Inflammatory macrophage treated with lipopolysaccharide for 4 hours (primary cell): Measurements from ENCODE around the gene PRSS53.
"Not testable (repeated sequence)": the region's sequence is repeated elsewhere in the genome, so short reads cannot be mapped to it uniquely, and the experiment has no call there.

Experiments
- DNase-seq: peaks from one replicate; pipeline ENCODE4 v3.0.0-alpha.2; 2020

The PRSS53 gene

DNA sequence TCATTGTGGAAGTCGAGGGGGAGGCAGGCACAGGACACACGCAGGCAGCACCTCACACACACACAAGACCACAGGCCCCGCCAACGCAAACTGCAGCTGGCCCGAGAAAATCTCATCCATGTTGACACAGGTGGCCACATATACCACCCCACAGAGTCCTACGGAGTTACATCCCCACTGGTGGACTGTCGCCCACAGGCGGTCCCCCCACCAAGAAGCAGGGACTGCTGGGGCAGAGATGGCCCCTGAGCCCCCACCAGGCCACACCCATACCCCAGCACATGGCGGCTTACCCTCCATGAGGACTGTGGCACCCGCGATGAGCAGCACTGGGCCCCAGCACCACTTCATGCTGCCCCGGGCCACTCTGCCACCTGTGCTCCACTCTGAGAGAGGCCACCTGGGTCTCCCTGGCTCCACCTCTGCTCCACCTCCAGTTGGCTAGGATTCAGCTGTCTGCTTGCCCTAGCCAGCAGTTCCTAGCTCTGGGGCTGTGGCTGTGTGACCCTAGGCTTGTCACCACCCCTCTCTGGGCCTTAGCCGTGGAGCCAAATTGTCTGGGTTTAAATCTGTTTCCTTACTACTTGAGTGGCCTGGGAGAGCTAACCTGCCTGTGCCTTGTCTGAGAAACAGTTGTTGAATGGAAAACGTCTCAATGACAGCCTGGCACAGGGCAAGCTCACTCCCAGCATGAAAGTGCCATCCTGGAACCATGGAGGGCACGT lies at the start of gene PRSS53:
TSS of gene PRSS53 (minus strand) at position 485 of the 725 bp plus-strand sequence. CDS start at position 351, 134 bp downstream.
- DNase-seq: no peak

DNA sequence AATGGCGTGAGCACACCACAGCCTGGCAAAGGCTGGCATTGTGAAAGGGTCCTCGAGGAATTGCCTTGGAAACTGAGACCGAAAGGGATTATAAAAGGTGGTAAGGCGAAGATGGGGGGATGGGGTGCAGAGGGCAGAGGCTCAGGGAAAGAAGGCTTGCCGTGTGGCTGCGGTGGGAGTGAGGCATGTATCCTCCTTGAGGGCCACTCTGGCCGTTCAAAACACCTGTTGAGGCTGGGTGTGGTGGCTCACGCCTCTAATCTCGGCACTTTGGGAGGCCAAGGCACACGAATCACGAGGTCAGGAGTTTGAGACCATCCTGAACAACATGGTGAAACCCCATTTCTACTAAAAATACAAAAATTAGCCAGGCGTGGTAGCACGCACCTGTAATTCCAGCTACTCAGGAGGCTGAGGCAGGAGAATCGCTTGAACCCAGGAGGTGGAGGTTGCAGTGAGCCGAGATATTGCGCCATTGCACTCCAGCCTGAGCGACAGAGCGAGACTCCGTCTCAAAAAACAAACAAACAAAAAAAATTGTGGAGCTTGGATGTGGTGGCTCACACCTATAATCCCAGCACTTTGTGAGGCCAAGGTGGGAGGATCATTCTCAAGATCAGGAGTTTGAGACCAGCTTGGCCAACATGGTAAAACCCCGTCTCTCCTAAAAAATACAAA lies 48.2 kb upstream of the PRSS53 start:
- DNase-seq: not testable (repeated sequence)

DNA sequence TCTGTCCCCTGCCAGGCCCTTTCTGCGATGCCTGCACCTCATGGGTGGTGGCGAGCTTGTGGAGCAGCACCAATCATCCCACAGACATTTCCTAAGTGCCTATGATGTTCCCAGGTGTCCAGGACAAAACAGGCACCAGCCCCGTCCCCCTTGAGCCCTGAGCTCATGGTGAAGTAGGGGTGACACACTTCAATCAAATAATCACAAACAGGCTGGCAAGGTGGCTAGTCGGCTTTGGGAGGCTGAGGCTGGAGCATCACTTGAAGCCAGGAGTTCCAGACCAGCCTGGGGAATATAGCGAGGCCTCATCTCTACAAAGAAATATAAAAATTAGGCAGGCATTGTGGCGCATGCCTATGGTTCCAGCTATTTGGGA lies 47.5 kb upstream of the PRSS53 start:
- no peak for DNase-seq

DNA sequence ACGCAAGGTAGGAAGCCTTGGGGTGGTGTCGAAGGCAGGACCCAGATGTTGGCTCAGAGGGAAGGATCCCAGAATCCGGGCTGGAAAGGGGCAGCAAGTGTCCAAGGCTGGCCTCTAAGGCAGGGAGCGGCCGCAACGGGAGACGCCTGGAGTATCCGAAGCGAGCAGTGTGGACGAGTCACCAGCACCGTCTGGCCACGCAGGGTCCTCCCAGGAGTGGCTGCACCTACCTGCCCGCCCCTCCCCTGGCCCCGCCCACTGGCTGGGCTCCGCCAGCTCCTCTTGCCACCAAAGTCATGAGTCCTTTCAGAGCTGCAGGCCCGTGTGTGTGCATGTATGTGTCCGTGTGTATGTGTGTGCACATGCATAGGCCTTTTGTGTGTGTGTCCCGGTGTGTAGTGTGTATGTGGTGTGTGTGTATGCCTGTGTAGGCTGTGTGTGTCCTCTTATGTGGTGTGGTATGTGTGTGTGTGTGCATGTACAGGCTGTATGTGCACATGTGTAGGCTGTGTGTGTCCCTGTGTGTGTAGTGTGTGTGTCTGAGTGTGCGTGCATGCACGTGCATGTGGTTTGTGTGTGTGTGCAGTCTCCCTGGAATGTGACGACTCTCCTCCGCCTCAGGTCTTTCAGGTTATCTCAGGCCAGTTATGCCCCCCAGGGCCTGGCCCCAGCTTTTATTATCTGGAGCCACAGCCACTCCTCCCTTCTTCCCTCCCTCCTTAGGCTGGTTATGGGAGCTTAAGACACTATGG lies 47.0 kb upstream of the PRSS53 start, which contains the start of gene PRSS8:
TSS of gene PRSS8 (minus strand) at position 193 of the 752 bp plus-strand sequence. CDS start 229 bp downstream, outside the sequence.
- DNase-seq: no peak

DNA sequence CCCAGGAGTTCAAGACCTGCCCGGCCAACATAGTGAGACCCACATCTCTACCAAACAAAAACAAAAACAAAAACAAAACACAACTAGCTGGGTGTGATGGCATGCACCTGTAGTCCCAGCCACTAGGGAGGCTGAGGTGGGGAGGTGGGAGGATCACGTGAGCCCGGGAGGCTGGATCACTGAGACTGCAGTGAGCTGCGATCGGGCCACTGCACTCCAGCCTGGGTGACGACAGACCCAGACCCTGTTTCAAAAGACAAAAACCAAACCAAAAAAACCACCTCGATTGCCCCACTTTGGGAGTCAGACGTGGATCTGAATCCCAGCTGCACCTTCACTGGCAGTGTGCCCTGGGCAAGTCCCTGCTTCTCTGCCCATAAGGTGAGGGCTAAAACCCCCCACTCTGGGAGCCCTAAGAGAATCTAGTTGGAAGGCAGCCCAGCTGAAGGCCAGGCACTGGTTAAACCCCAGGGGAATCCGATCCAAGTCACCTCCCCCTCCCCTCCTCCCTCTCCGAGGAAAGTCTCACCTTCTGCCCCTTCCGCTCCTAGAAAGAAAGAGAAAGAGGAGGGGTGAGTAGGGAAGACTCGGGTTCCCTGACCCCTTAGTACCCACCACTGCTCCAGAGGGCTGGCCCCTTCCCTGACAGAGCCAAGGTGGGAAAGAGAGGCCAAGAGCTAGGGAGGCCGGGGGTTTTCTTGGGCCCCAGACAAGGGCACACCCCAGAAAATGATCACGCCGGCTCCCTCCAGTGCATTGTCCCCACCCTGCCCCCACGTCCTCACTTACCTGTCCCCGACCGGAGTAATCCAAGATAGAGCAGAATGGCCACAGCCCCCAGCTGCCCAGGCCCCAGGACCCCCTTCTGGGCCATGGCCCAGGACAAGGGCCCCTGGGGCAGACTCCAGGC lies 46.1 kb upstream of the PRSS53 start:
- no peak for DNase-seq

DNA sequence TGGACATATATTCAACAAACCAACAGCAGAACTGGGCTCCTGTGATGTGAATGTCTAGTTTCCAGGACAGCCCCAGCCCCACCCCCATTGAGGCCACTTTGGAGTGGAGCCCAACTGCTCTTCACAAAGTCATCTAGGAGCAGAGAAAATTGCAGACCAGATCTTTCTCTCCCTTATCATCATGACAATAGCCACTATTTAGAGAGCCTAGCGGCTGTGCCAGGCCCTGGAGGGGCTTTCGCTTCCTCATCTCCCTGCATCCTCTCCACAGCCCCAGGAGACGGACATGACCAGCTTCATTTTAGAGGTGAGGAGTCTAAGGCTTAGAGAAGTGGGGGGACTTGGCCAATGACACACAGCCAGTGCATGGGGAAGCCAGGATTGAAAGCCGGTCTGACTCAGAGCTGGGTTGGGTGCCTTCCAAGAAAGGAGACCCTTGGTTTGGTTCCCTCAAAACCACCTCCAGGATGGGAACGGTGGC lies 45.4 kb upstream of the PRSS53 start:
- DNase-seq: peak; percentile 38

DNA sequence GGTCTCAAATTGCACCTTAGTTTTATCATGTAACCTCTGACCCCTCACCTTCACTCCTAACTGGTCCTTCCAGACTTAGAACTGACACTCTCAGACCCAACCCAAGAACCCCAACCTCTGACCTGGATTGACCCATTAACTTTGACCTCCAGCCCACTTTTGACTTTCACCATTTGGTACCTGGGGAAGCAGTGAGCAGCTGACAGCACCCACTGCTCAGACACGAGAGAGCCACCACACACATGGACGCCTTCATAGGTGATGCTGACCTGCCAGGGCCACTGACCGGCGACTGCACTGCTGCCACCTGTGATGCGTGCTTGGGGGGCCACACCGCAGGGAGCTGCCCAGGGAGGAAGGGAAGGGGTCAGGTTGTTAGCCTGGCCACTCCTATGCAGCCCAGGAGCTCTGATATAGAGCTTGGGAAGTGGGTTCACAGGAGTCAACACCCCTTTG lies 44.3 kb upstream of the PRSS53 start:
- DNase-seq: no peak

DNA sequence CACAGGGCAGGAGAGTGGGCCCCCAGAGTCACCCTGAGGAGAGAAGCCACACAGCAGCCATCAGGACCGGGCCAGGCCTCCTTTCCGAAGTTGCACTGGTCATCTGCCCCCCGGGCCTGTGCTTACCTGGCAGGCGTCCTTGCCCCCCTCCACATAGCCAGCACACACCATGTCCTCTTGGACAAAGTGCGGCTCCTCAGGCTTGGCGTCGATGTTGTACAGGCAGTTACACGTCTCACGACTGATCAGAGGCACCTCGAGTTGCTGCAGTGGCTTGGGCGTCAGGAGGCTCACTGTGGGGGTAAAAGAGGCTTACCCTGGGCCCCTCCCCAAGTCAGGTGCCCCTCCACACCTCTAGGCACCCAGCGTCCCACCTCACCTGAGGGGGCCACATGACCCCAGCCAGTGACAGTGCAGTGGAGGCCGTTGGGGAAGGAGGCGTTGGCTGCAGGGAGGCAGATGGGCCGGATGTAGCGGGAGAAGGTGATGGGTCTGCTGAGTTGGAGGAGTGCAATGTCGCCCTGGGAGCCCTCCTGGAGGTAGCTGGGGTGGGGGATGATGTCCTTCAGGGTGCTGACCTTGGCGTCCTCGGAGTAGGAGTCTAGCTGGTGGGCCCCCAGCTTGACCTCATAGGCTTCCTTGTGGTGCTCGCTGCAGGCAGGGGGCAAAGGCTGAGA lies 43.7 kb upstream of the PRSS53 start:
- no peak for DNase-seq

DNA sequence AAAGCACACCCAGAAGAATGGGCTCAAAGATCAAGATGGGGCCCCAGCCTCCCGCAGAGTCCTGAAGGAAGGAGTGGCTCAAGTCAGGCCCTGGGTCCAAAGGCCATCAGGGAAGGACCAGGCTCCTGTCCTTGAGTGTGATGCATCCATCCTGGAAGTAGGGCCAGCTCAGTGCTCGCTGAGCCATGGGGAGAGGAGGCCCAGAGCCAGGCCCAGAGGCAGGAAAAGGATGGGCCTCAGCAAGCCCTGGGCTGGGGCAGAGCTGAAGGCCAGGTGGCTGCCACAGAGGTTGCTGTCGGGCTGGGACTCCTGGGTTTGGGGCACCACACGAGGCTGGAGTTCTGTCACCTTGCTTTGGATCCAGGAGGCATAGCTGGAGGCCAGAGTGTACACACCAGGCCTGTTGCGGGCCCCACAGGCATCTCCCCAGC lies 43.1 kb upstream of the PRSS53 start:
- DNase-seq: no peak

DNA sequence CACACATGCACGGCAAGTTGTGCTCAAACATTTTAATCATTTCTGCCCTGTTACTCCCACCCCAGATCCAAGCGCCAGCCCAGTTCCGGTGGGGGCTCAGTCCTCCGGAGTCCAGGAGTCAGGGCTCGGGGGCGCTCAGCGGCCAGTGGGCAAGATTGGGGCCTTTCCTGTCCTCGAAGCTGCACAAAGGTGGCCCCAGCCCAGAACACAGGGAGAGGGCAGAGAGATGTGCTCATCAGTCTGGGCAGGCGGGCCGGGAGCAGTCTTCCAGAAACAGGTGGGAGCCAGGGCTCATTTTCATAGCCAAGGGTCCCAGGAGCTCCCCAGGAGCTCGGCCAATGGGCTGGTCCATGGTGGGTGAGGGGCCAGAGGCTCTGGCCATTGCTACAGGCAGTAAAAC lies 42.7 kb upstream of the PRSS53 start:
- DNase-seq: no peak

DNA sequence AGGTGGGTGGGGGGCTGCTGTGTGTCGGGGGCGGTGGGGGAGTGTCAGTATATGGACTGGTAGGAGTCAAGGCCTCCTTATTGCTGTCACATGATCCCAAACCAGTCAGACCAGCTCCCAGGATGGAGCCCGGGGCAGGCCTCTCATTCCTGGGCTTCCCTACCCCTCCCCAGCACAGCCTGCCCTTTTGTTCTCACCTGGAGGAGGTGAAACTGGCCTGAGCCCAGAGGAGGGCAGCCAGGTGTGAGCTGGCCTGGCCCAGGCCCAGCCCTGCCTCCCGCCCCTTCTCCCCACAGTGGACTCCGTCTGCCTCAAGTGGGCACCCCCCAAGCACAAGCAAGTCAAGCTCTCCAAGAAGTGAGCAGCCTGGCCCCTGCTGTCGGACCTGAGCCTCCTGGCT lies 42.2 kb upstream of the PRSS53 start:
- DNase-seq: no peak

DNA sequence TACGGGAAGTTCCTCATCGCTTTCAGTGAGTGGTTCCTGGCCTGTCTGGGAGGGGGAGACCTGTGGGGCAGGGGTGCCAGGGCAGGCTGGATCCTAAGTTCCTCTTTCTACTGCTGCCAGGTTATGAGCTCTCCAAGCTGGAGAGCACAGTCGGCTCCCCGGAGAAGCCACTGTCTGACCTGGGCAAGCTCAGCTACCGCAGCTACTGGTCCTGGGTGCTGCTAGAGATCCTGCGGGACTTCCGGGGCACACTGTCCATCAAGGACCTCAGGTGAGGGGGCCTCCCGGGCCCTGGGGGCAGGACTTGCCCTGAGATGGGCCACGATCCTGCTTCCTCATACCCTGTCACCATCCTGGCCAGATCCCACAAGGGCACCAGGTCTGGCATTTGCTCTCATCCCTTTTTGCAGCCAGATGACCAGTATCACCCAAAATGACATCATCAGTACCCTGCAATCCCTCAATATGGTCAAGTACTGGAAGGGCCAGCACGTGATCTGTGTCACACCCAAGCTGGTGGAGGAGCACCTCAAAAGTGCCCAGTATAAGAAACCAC lies 41.7 kb upstream of the PRSS53 start:
- DNase-seq: peak; percentile 80

DNA sequence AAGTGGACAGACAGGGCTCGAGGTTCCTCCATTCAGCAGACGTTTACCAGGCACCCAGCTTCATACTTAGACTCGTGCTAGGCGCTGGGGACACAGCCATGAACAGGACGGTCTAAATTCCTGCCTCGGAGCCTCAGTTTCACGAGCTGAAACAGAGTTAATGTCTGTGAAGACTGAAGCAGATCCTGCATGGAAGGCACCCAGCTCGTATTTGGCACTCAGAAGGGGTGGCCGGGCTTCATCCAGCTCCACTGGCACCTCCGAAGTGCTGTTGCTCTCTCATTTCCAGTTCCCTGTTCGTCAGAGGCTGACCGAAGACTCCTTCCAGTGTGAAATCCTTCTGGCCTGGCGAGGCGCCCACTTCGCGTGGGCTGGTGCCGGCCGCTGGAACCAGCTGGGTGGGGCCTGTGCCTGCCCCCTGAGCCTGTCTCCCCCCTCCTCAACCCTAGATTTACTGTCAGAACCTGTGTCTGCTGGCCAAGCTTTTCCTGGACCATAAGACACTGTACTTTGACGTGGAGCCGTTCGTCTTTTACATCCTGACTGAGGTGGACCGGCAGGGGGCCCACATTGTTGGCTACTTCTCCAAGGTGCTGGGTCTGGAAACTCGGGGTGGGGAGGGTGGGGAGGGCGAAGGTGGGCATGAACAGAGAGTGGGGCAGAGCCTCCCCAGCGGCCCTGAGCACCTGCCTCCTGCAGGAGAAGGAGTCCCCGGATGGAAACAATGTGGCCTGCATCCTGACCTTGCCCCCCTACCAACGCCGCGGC lies 41.0 kb upstream of the PRSS53 start:
- peak; percentile 83 for DNase-seq

DNA sequence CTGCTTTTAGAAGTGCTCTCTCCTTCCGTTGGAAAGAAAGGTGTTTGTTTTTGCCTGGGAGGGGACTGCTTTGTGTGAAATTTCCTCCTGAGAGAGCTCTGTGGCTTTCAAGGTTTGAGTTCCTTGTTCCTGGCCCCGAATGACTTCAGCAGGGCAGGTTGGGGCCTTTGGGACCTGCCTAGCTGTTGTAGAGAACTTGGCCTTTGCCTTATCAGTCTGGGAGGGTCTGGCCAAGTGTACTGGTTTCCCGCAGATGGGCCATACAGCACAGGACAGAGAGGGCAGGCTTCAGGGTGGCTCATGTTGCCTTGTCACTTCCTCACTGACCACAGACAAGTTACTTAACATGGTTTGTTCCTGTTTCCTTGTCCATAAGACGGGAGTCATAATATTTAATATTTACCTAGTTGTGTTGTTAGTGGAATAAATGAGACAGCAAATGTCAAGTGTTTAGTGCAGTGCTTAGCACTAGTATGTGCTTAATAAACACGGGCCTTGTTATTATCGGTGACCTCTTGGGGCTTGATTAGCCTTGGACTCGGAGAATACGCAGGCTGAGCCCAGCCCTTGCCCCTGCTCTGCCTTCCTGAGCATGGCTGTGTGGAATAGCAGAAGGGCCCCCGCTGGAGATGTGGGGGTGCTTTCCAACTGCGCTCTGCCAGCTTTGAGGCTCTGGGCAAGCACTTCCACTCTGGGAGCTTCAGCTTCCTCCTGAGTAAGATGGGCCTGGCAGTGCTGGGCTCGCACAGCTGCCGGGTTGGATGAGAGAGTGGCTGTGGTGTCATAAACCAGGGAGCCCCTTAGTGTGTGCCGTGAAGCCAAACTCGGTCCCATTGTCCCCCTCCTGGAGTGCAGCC lies 40.2 kb upstream of the PRSS53 start:
- peak; percentile 93 for DNase-seq

DNA sequence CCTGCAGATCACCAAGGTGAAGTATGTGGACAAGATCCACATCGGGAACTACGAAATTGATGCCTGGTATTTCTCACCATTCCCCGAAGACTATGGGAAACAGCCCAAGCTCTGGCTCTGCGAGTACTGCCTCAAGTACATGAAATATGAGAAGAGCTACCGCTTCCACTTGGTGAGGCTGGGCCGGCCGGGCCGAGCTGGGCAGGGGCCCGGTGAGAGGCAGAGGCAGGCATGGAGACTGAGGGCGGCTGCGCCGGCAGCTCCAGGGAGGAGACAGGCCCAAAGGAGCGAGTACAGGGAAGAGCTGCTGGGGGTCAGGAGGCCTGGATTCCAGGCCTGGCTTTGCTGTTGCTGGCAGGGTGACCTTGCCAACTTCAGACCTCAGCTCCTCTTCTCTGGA lies 38.4 kb upstream of the PRSS53 start:
- no peak for DNase-seq

DNA sequence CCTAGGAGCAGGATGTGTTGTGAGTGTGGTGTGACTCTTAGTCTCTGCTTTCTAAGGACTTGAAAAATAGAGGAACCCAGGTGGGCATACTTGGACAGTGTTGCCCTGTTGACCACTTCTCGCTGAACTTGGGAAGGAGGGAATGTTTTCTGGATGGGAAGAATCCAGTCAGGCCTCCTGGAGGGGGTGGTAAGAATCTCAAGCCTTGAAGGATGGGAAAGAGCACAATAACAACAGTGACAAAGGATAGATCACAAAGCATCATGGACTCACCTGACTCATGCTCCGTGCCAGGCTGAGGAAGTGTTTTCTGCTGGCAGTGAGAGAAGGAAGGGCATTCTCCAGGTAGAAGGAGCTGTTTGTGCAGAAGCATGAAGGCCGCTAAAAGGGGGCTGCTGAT lies 37.1 kb upstream of the PRSS53 start:
- DNase-seq: no peak

DNA sequence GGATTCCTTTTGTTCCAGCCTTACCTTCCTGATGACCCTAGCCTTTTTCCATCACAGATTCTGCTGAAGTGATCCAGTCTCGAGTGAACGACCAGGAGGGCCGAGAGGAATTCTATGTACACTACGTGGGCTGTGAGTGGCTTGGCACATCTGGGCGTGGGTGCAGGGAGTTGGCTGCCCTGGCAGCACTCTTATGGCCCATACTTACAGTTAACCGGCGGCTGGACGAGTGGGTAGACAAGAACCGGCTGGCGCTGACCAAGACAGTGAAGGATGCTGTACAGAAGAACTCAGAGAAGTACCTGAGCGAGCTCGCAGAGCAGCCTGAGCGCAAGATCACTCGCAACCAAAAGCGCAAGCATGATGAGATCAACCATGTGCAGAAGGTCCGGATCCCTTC lies 31.4 kb upstream of the PRSS53 start:
- no peak for DNase-seq

DNA sequence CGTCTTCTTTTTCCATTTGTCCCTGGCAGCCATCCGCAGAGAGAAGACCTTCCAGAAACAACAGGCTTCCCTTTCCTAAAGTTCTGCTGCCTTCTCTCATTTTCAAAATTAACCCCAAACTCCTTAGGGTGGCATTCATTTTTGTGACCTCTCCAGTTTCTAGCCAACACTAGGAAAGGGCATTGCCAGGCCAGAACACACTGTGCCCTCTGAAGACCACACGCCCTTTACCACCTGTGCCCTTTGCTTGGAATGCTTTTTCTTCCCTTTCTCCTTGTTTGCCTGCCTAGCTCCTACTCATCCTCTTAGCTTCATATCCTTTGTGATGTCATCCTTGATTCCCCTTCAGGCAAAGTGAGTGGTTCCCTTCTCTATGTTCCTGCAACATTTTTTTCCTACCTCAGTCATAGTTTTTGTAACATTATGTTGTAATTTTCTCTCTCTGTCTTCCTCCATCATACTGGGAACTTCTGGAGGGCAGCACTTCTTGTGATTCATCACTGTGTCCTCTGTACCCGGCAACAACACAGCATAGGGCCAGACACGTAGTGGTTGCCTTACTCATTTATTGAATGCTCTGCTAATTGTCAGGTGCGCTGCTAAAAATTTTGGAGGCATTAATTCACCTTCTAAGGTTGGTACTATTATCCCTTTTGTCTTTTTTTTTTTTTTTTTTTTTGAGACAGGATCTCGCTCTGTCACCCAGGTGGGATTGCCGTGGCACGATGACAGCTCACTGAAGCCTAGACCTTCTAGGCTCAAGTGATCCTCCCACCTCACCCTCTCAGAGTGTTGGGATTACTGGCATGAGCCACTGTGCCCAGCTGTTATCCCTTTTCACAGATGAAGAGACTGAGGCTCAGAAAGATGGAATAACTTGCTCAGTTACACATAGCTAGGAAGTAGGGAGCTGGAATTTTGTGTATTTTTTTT lies 29.7 kb upstream of the PRSS53 start:
- DNase-seq: peak; percentile 94
